T-helper 1 cell treated with Interleukin-12 subunit alpha and Interleukin-12 subunit beta and Interleukin-4 antibody, amounts not matched to agents 30 ng/mL and 1 ng/mL, for 36 hours (primary cell): ENCODE results near the gene OR8J1. TPM values are rescaled to one million over a fixed set of nuclear protein-coding genes. Genes with fewer than 3 reads are reported as not detected.
"Not testable (repeated sequence)": the region's sequence is repeated elsewhere in the genome, so short reads cannot be mapped to it uniquely, and the experiment has no call there.

Experiments
- intact Hi-C: fragments of 100-400 bp; cut with micrococcal nuclease; formaldehyde crosslinking; loops from one replicate; pipeline ENCODE4 v1.15.1; 2024
- total RNA-seq: library from RNA; stranded (reverse); gene quantifications from 2 replicates; pipeline ENCODE4 v1.2.3, GENCODE V29; 2022

The OR8J1 gene
- not detected in 2 replicates for total RNA-seq

- intact Hi-C loops, result no loop called here
These were observed at the start of gene OR8J1 for GRCh38 chr11:56353991-56354390. Gene OR8J1 (plus strand): TSS chr11:56354291. CDS start chr11:56360247, 5,956 bp downstream.

GRCh38 chr11:56307836-56308235 lies 46.3 kb upstream of the OR8J1 start:
- intact Hi-C loops, result no loop called here

GRCh38 chr11:56314844-56315243 lies 39.2 kb upstream of the OR8J1 start, which contains the start of gene OR8K3:
Gene OR8K3 (plus strand): TSS chr11:56315144. CDS start chr11:56318307, 3,163 bp downstream.
- intact Hi-C loops, result no loop called here

- intact Hi-C loops, result no loop called here
These were observed 22.1 kb upstream of the OR8J1 start for GRCh38 chr11:56331861-56332491.

GRCh38 chr11:56333156-56333555 lies 20.9 kb upstream of the OR8J1 start:
- intact Hi-C loops, result no loop called here

- intact Hi-C loops, result no loop called here
These were observed 13.8 kb upstream of the OR8J1 start for GRCh38 chr11:56340289-56340688.

GRCh38 chr11:56345739-56346138 lies 8.4 kb upstream of the OR8J1 start, which contains the start of gene OR8K1:
Gene OR8K1 (plus strand): TSS chr11:56346039. CDS start chr11:56346039, 0 bp downstream.
- intact Hi-C loops, result no loop called here

- intact Hi-C loops, result no loop called here
These were observed 21.2 kb downstream of the OR8J1 start, which contains the start of gene OR8U1 for GRCh38 chr11:56375324-56375723. Gene OR8U1 (plus strand): TSS chr11:56375624. CDS start chr11:56375624, 0 bp downstream.

- intact Hi-C loops, result no loop called here
These were observed 26.0 kb downstream of the OR8J1 start for GRCh38 chr11:56380120-56380519.

- intact Hi-C loops, result no loop called here
These were observed 40.3 kb downstream of the OR8J1 start for GRCh38 chr11:56394381-56394780.

- intact Hi-C loops, result no loop called here
These were observed 42.0 kb downstream of the OR8J1 start for GRCh38 chr11:56396047-56396446.

GRCh38 chr11:56401858-56402461 lies 47.9 kb downstream of the OR8J1 start:
- intact Hi-C loops, result not testable (repeated sequence)

- intact Hi-C loops, result no loop called here
These were observed 50.3 kb downstream of the OR8J1 start for GRCh38 chr11:56404393-56404792.

- intact Hi-C loops, result no loop called here
These were observed 56.7 kb downstream of the OR8J1 start for GRCh38 chr11:56410801-56411200.

Other genes with a start within 250 kb of the OR8J1 start
- gene OR8H3, start 231.9 kb upstream of the OR8J1 start, total RNA-seq, result not detected in 2 replicates
- not detected in 2 replicates for gene OR8J3, start 214.1 kb upstream of the OR8J1 start, total RNA-seq
- not detected in 2 replicates for gene OR8K5, start 194.0 kb upstream of the OR8J1 start, total RNA-seq
- not detected in 2 replicates for gene OR5J2, start 177.7 kb upstream of the OR8J1 start, total RNA-seq
- gene OR5T2, start 120.0 kb upstream of the OR8J1 start, total RNA-seq, result not detected in 2 replicates
- gene OR5T3, start 102.0 kb upstream of the OR8J1 start, total RNA-seq, result not detected in 2 replicates
- not detected in 2 replicates for gene OR5T1, start 80.1 kb upstream of the OR8J1 start, total RNA-seq
- not detected in 2 replicates for gene OR8H1, start 62.0 kb upstream of the OR8J1 start, total RNA-seq
- not detected in 2 replicates for gene OR8K3, start 39.1 kb upstream of the OR8J1 start, total RNA-seq
- gene OR8K1, start 8.3 kb upstream of the OR8J1 start, total RNA-seq, result not detected in 2 replicates
- not detected in 2 replicates for gene OR8U1, start 21.3 kb downstream of the OR8J1 start, total RNA-seq
- not detected in 2 replicates for gene OR5AL1, start 58.4 kb downstream of the OR8J1 start, total RNA-seq
- gene OR5M3, start 119.1 kb downstream of the OR8J1 start, total RNA-seq, result not detected in 2 replicates
- not detected in 2 replicates for gene OR5M8, start 137.1 kb downstream of the OR8J1 start, total RNA-seq
- not detected in 2 replicates for gene OR5M11, start 189.0 kb downstream of the OR8J1 start, total RNA-seq
- not detected in 2 replicates for gene OR5M10, start 223.4 kb downstream of the OR8J1 start, total RNA-seq